NOMO-1 treated with dmso at 0.1 percent for 144 hours (cell line): ENCODE measurements around the gene HCFC2.
A peak's percentile ranks its signal among the peaks of the same experiment; 100 is the strongest.
"Not testable (repeated sequence)": the region's sequence is repeated elsewhere in the genome, so short reads cannot be mapped to it uniquely, and the experiment has no call there.

ENCODE experiments used
- DNase-seq: peaks from one replicate; lab custom pipeline; 2025; ENCODE audit not compliant: unreplicated experiment; lab: John Stamatoyannopoulos, UW

HCFC2 gene

DNA sequence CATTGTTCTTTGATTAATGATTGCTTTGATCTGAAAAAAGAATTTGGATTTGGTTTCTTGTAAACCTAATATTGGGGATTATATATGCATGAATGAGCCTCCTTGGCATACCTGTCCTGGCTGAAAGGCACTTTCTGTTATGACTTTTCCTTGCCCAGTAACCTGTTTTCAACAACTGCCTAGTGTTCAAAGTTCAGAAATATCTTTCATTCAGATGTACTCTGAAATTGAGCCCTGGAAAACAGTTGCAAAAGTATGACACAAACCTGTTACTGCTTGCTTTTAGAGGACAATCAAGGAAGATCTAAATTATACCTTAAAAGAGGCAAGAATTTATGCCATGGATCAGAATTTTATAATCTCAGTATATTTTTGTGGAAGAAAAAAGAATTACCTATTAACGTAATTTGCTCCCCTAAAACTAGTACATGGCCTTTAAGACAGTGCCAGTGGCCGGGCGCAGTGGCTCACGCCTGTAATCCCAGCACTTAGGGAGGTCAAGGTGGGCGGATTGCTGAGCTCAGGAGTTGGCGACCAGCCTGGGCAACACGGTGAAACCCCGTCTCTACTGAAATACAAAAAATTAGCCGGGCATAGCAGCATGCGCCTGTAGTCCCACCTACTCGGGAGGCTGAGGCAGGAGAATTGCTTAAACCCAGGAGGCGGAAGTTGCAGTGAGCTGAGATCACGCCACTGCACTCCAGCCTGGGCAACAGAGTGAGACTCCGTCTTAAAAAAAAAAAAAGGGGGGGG lies 50.7 kb downstream of the HCFC2 start:
- DNase-seq, result not testable (repeated sequence)

DNA sequence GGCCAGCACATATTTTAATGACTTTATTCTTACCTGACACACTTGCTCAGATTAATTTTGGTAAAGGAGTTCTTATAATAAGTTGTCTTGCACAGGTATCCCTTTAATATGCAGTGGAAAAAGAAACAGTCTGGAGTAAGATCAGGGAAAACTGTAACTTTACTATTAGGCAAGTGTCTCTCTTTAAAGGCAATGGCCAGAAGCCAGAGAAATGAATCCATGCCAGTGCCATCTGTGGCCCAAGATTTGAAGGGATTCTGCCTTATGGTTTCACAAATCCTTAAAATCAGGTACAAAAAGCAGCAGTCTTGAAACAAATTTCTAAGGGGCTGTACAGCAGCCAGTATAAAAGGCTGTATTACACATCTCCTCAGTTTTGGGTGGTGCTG lies 51.2 kb downstream of the HCFC2 start:
- no peak for DNase-seq

DNA sequence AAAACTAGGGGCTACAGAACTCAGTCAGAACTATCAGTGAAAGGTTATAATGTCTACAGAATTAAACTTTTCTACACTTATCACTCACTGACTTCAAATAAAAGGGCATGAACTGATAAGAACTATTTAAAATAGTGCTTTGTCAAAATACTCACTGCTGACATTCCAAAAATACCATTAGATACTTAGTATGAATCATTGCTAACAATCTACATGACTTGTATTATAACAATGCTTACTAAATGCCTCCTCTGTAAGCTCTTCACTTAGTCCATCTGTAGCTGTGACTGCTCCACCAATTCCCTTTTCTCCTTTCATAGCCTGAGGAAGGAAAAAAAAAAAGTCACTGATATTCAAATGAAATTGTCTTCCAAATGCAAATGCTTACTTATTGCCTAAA lies 56.7 kb downstream of the HCFC2 start:
- no peak for DNase-seq

DNA sequence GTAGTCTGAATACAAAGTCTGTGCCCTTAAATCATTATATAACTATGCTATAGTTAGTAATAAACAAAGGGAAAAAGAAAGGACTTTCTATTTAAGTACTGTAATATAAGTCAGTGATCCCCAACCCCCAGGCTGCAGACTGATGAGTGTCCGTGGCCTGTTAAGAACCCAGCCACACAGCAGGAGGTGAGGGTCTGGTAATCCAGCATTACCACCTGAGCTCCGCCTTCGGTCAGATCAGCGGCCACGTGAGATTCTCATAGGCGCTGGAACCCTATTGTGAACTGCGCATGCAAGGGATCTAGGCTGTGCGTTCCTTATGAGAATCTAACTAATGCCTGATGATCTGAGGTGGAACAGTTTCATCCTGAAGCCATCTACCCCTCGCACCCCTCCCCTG lies 58.0 kb downstream of the HCFC2 start:
- no peak for DNase-seq

DNA sequence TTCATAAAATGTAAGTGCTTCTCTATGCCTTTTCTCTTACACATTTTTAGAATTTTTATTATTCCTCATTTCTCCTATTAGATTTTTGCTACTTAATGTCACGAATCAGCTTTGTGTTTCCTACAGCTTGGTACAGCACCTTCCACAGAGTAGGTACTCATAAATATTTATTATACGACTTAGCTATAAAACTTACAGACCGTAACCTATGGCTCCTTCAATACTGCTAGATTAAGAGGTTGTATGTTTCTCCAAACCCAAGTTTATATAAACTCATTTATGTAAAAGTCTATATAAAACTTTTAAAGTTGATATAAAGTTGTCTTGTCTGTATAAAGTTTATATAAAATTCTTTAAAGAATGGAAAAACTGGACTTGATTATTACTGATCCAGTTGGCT lies 62.2 kb downstream of the HCFC2 start:
- DNase-seq, result no peak

DNA sequence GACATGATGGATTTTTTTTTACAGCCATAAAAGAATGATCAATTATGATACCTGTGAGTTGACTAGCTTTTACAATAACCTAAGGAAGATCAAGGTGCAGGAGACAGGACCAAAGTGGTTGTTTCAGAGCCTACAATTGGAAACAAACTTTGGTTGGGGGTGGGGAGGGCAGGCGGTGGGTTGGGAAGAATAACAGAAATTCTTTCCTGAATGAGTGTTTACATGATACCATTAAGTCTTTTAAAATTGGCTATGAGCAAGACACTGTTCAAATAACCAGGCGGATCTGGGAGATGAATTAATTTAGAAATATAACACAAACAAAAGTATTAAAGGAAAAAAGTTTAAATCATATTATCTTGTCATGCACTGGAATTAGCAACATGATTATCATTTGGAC lies 66.4 kb downstream of the HCFC2 start:
- DNase-seq, result no peak

DNA sequence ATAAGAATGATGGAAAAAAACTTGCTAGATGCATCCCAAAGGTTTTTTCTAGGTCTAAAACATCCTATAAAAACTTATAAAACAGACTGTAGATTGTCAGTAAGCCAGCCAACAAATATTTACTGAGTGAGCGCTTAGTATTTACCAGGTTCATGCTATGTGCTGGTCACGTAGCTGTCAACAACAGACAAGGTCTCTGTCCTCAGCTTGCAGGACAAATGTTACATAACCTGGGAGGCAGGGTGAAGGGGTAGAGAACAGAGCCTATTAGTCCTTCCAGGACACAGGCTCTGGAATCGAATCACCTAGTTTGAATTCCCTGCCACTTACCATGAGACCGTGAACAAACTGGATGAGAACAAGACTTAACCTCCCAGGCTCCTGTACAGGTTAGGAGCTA lies 67.3 kb downstream of the HCFC2 start:
- DNase-seq, result no peak

DNA sequence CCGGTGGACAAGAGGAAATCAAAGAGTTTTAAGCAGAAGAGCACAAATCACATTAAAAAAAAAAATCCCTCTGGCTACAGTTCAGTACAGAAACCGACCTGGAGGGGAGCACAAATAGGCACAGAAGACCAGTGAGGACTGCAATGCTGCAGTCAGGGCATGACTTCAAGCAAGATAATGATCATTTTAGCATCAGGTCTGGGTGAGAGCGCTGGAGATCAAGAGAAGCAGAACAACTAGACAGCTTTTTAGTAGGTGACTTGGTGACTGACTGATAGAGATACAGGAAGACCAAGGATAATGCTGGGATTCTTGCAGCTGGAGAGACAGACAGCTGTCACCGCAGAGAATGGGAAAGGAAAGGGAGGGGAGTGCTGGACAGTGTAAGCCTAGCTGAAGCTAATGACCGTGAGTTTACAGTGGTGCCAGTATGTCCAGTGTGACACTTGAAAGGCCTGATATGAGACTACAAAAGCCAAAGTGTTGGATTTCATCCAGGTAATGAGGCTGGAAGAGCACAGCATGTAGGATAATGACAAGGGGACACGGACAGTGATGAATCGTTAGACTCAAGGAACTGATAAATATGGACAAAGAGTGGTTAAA lies 68.1 kb downstream of the HCFC2 start:
- DNase-seq, result no peak

DNA sequence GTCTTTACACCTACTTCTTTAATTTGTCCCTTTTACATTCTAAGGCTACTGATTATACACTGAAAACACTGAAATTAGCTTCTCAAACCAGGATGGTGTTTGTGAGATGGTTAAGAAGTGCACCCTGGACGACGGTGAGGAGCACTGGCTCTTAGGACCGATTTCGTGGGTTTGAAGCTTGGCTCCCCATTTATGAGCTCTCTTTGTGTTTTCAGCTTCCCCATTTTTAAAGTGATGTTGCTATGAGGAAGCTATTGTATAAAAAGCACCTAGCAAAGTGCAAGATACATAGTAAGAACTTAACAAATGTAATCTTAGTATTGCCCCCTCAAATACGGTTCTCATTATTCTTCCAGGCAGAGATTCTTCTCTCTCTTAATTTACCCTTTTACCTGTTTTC lies 69.0 kb downstream of the HCFC2 start:
- DNase-seq, result peak; percentile 2

DNA sequence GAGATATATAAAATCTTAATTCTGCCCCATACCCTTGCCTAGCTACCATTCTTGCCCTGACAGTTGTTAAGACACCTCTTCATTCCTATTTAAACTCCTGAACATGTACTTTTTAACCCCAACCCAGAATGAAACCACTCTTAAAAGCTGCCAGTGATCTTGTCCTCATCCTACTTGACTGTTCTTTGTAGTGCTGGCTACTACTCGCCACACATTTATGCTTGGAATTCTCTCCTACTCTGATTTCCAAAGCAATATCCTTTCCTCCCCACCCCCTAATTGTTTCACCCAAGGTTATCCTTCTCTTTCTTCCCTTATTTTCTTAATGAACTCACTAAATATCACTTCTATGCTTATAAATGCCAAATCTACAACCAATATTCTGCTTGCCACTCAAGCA lies 69.5 kb downstream of the HCFC2 start:
- DNase-seq, result no peak

DNA sequence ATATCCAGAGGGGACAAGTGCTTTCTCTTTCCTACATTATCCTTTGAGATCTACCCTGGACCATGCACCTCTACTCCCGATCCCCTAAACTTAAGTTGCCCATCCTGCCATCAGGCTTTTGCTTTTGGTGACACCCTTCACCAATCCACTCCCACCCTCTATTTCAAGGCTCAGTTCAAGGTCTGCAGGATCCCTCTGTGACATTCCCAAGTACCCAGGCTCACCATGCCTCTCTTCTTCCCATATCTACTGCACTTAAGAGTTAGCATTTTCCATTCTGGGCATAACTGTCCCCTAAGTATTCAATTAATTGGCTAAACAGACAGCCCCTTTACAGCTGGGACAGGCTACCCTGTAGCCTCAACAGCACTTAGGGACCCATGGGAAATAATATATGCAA lies 70.6 kb downstream of the HCFC2 start:
- DNase-seq, result no peak

DNA sequence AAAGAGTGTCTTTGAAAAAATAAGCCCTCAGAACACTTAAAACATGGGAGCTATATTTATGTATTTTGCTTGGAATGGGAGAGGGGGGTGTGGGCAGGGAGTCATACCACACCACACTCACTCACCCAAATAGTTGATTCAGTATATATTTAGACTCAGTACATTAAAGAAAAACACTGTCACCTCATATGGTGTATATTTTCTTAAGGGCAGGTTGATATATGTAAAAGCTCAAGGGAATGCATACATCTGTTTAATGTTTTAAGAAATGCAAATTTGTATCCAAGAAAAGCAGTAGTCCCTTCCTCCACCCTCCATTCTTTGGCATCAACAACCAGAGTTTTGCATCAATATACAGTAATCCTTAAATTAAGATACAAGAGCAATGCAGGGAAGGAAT lies 72.2 kb downstream of the HCFC2 start:
- DNase-seq, result no peak

DNA sequence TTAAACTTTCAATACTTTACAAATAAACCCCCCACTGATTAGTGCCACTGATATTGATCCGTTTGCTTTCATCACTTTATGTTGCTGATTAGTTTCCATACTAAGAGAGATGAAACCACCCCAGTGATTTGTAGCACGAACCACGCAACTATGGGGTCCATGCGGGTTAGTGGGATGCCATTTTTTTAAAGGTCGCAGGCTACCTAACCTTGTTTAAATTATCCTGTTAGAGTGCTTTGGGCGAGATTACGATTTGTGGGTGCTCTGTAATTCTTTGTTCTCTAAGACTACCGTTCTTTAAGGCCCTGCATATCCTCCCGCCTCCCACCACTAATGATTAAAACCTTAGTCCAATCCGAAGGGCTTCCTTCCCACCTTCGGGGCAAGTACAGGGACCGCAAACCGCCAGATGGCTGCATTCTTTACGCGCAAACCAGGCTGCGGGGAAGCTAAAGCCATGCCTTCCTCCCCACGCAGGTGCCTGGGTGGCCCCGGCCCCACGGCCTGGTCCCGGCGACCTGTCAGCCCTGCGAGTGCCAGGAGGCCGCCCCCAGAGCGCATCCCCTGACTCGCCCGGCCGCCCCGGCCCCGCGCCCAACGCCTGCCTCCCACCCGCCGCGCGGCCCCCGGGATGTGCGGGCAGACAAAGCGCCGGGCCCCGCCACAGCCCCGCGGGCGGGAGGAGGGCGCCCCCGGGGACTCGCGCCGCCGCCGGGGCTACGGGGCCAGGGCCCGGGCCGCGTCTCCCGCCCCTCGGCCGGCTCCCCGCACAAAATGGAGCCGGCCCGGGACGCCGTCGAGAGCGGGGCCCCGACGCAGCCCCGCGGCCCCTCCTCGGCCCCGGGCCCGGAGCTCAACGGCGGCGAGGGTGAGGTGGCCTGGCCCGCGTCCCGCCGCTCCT lies 72.9 kb downstream of the HCFC2 start:
- DNase-seq, result peak; percentile 11

DNA sequence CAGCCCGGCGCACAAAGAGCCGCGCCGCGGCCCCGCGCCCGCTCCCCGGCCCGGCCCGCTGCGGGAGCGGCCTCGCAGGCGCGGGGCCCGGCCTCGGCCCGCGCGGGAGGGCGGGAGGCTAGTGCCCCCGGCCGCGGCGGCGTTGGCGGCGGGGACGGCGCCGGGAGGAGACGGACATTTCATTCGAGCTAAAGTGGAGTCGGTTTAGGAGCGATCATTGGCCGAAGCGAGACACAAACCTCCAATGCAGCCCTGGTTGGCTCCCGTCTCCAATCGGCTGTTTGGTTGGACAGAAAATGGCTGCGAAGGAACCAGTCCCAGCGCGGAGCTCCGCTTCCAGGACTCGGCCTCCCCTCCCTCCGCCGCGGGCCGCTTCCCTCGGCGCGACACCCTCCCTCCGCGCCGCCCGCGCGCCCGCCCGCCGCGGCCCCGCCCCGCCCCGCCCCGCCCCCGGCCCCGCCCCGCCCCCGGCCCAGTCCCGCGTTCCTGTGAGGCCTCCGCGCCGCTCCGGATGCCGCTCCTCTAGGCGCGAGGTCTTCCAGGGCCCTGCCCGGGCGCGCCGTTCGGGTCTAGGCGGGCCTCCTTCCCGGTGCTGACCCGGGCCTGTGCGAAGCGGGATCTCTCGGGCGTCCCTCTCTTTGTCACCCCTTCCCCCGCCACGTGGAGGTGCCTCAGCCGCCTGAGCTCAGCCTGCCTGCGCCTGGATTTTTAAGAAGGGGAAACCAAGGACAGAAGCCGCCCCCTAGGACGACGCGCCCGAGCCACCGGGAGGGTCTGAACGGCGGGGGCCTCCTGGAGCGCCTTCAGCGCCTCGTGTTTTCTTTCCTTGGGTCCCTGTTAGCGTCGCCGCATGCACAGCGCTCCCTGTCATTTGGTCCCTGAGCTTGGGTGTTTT lies 73.8 kb downstream of the HCFC2 start, which contains the start of gene NFYB:
TSS of gene NFYB (minus strand) at position 309 of the 895 bp plus-strand sequence. CDS start 2,757 bp downstream, outside the sequence.
- DNase-seq, result peak; percentile 87

DNA sequence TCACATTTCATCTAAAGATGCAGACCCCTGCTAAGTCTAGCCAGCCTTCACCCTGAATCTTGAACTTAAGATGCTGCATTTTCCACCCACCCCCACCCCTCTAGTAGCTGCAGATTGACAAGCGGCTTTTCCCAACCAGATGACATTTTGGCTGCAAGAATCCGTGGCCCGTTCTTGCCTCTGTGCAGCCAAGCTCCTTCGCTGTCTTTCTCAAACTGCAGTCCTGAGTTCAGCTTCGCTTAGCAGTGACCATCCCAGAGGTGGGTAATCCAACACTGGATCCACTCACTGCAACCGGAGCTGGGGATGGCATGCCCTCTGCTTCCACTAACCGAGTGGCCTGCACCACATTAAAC lies 74.4 kb downstream of the HCFC2 start:
- no peak for DNase-seq

DNA sequence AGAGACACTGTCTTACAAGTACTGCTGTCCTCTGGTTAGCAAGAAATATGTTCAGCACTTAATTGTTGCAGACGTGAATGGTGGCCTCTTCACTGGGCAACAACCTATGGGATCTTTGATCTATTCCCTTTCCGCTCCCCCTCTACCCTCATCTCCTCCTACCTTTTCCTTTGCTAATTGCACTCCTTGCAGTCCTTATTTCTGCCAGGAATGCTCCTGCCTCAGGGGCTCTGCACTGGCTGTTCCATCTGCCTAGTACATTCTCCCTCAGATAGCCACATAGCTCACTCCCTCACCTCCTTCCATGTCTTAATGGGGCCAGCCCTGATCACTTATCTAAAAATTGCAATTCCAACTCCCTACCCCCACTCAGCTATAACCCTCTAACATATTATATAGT lies 78.2 kb downstream of the HCFC2 start:
- no peak for DNase-seq

DNA sequence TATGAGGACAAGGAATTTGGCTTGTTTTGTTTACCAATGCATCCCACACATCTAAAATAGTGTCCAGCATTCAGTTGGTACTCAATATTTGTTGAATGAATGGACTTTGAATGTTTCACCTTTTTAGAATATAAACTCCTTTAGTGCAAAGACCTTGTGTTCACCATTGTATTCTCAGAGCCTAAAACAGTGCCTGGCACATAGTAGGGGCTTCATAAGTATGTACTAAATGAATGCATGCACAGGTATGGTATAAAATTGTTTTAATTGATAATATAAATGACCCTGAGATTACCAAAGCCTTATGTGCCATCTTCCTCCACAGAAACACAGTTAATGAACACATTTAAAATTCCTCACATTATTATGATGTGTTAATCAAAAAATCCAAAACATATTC lies 78.7 kb downstream of the HCFC2 start:
- DNase-seq, result no peak

DNA sequence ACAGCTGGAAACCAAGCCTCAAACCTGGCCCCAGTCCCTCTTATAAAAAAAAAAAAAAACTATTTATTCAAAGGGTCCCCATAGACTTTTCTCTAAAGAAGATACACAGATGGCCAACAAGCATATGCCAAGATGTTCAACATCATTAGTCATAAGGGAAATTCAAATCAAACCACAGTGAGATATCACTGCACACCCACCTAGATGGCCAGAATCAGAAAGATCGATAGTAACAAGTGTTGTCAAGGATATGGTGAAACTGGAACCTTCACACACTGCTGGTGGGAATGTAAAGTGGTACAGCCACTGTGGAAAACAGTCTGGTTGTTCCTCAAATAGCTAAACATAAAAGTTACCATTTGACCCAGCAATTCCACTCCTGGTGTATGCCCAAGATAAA lies 79.6 kb downstream of the HCFC2 start:
- no peak for DNase-seq

DNA sequence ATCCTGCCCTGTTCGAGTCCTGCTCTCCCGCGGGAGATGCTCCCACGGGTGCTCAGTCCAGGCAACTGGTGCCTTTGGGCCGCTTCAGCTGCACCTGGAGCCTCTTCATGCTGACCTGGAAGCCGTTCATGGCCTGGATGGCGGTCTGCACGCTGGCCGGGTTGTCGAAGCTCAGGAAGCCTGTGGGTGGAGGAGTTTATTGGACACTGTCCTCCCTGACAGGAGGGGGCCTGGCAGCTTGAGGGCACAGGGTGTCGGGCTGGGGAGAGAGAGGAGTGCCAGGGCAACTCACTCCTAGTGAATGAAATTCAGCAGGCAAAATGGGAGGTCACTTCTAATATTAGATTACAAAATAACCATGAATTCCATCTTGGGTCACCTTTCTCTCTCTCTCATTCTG lies 83.0 kb downstream of the HCFC2 start:
- DNase-seq, result no peak

DNA sequence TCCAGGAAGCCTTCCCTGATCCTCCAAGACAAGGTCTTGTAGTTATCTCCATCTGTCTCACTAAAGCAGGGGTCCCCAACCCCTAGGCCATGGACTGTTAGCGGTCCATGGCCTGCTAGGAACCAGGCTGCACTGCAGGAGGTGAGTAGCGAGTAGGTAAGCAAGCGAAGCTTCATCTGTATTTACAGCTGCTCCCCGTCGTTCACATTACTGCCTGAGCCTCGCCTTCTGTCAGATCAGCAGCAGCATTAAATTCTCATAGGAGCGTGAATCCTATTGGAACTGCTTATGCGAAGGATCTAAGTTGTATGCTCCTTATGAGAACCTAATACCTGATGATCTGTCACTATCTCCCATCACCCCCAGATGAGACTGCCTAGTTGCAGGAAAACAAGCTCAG lies 86.1 kb downstream of the HCFC2 start:
- no peak for DNase-seq

DNA sequence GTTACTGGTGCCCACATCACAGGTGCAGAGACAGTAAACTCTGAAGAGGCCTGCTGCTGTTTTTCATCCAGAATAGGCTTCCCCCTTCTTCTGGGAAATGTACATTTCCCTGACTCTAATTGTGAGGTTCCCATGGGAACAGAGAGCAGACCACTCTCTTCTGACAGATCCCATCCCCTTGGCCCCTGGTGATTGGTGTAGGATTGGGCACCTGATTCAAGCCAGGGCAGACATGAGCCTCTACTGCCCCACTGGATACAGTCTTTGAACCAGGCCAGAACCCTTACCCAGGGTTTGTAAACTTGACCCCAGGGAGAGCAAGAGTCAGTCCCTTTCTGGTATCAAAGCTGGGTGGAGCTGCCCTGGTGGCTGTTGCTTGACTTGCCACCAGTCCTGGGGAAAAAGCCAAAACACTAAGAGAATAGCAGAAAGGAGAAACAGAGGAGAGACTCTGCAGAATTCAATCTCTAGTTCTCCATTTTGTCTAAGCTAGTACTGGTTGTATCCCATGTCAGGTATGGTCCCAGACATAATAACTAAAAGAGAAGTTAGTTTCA lies 88.4 kb downstream of the HCFC2 start:
- no peak for DNase-seq
